RWPE2 (cell line): ENCODE data around the gene OR6B1.

Experiments
- ATAC-seq: fragments of 200-7000 bp; cut with Tn5 transposase; 3 replicates; pipeline ENCODE4 v1.9.1; 2021; ENCODE audit warnings: low read depth
- DNase-seq: peaks from one replicate; pipeline ENCODE4 v3.0.0-alpha.2; 2020; ENCODE audit warnings: low spot score
- H3K27ac ChIP-seq: fragments of 450-650 bp; 2 replicates; pipeline ENCODE4 v1.5.1; 2017; ENCODE audit warnings: mild to moderate bottlenecking; ENCODE audit not compliant: poor library complexity, severe bottlenecking
- H3K27me3 ChIP-seq: fragments of 250-450 bp; sonication (Bioruptor Pico); 2 replicates; pipeline ENCODE4 v1.5.1; 2021; ENCODE audit warnings: mild to moderate bottlenecking, moderate library complexity; ENCODE audit not compliant: insufficient read depth, poor library complexity, severe bottlenecking
- H3K36me3 ChIP-seq: fragments of 250-450 bp; sonication (Bioruptor Pico); 2 replicates; pipeline ENCODE4 v1.5.1; 2020; ENCODE audit warnings: low read depth, mild to moderate bottlenecking, moderate library complexity
- H3K4me1 ChIP-seq: fragments of 250-450 bp; sonication (Bioruptor Pico); 2 replicates; pipeline ENCODE4 v1.5.1; 2021; ENCODE audit warnings: mild to moderate bottlenecking, moderate library complexity; ENCODE audit not compliant: insufficient read depth, poor library complexity, severe bottlenecking
- H3K4me3 ChIP-seq: fragments of 250-450 bp; sonication (Bioruptor Pico); 2 replicates; pipeline ENCODE4 v1.5.1; 2021; ENCODE audit warnings: mild to moderate bottlenecking, moderate library complexity; ENCODE audit not compliant: severe bottlenecking
- H3K9me3 ChIP-seq: fragments of 250-450 bp; sonication (Bioruptor Pico); 2 replicates; pipeline ENCODE4 v1.5.1; 2021; ENCODE audit warnings: mild to moderate bottlenecking, moderate library complexity; ENCODE audit not compliant: severe bottlenecking
- CTCF ChIP-seq: fragments of 450-650 bp; IDR thresholded peaks from one replicate; pipeline ENCODE4 v1.5.1; 2017; ENCODE audit warnings: mild to moderate bottlenecking, moderate library complexity; ENCODE audit not compliant: poor library complexity, severe bottlenecking

Gene OR6B1

GRCh38 chr7:144000020-144000419 lies at the start of gene OR6B1:
OR6B1 (plus strand) TSS chr7:144000320; CDS start chr7:144003997, 3,677 bp downstream.
- H3K27ac ChIP-seq, result no peak within 1 kb of the TSS
- no peaks in the 10 kb centered on the region for H3K36me3 ChIP-seq
- DNase-seq (no peak), ATAC-seq (no peak)
- H3K9me3 ChIP-seq, result no peaks in the 10 kb centered on the region
- no peak for TF ChIP-seq CTCF
- H3K4me3 ChIP-seq, result no peak within 1 kb of the TSS
- no peaks in the 10 kb centered on the region for H3K4me1 ChIP-seq
- no peaks in the 10 kb centered on the region for H3K27me3 ChIP-seq

- Histone ChIP-seq H3K4me1 (no peaks in the 10 kb centered on the region), H3K27ac (no peak overlapping the region), H3K4me3 (no peak overlapping the region), H3K36me3 (no peaks in the 10 kb centered on the region), H3K27me3 (peaks cover 7% of the 10 kb centered on the region), H3K9me3 (no peaks in the 10 kb centered on the region)
- no peak for DNase-seq
- no peak for ATAC-seq
- no peak for TF ChIP-seq CTCF
Measured at GRCh38 chr7:143953421-143953820, 46.7 kb upstream of the OR6B1 start.

GRCh38 chr7:143954135-143954534 lies 46.0 kb upstream of the OR6B1 start:
- no peak for ATAC-seq
- H3K4me1 ChIP-seq, result no peaks in the 10 kb centered on the region
- no peak overlapping the region for H3K4me3 ChIP-seq
- TF ChIP-seq CTCF, result no peak
- no peak overlapping the region for H3K27ac ChIP-seq
- no peaks in the 10 kb centered on the region for H3K9me3 ChIP-seq
- no peaks in the 10 kb centered on the region for H3K36me3 ChIP-seq
- DNase-seq, result no peak
- peaks cover 7% of the 10 kb centered on the region for H3K27me3 ChIP-seq

- DNase-seq (no peak), ATAC-seq (no peak)
- H3K9me3 ChIP-seq, result no peaks in the 10 kb centered on the region
- TF ChIP-seq CTCF, result no peak
- H3K4me3 ChIP-seq, result no peak within 1 kb of the TSS
- H3K27ac ChIP-seq, result no peak within 1 kb of the TSS
- peaks cover 11% of the 10 kb centered on the region for H3K27me3 ChIP-seq
- H3K36me3 ChIP-seq, result no peaks in the 10 kb centered on the region
- no peaks in the 10 kb centered on the region for H3K4me1 ChIP-seq
Measured at GRCh38 chr7:143954544-143954943, 45.6 kb upstream of the OR6B1 start, which contains the start of gene OR2F1. OR2F1 (plus strand) TSS chr7:143954844; CDS start chr7:143959971, 5,127 bp downstream.

GRCh38 chr7:143958781-143959180 lies 41.3 kb upstream of the OR6B1 start:
- Histone ChIP-seq H3K4me3 (no peak overlapping the region), H3K27me3 (peaks cover 13% of the 10 kb centered on the region), H3K36me3 (no peaks in the 10 kb centered on the region), H3K4me1 (no peaks in the 10 kb centered on the region), H3K9me3 (no peaks in the 10 kb centered on the region), H3K27ac (no peak overlapping the region)
- no peak for ATAC-seq
- no peak for TF ChIP-seq CTCF
- no peak for DNase-seq
